Measurements from ENCODE around the gene YY1. TPM values are rescaled to one million over a fixed set of nuclear protein-coding genes. Genes with fewer than 3 reads are reported as not detected.

Gene YY1
- total and polyA plus RNA-seq, 2 of the 8 experiments (the other 6 are each of a cell fraction or from before 2014, with no cell fraction given): 26.4 to 106 TPM

DNA sequence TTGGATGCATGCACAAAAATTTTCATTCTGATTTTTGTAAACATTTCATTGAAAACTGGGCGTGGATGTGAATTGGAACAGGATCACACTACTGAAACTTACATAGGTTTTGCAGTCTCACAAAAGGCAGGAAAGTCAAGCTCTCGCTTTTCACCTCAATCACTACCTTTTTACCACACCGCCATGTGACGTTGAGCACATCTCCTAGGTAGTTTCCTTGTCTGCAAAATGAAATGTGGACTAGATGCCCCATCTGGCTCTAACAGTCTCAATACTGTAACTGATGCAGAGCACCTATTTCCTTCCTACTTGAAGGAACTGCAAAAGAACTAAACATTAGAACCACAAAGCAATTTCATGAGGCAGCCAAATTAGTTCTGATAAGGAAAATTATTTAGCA is 4.4 kb upstream of the YY1 start:
- WGBS, 2 experiments (ENCODE audit: extremely low coverage in 1 of 2, insufficient coverage in 1 of 2, insufficient read length in 1 of 2, insufficient replicate concordance in 2 of 2, low coverage in 1 of 2, low lambda C conversion rate in 2 of 2, missing lambda C conversion rate in 1 of 2): 87% methylated on average over 4 of the region's 4 CpGs; no CpG with 5 or more reads in 1 of the 2 experiments
- Histone ChIP-seq H3K18ac (ENCODE audit: extremely low read depth, low read length) (no peak overlapping the region), H4K91ac (replicated peaks; ENCODE audit: insufficient read length, low read length) (no peak overlapping the region), H3K4ac (replicated peaks; ENCODE audit: insufficient read length, low read depth, low read length) (no peak overlapping the region), H3K9me3 (ENCODE audit: insufficient read depth in 2 of 2, low read depth in 1 of 2, low read length in 1 of 2) (no peaks in the 10 kb centered on the region), H3K23me2 (ENCODE audit: low read depth, low read length) (peaks cover under 1% of the 10 kb centered on the region; the same call in 1 of the 2 replicates), H2BK12ac (ENCODE audit: low read depth, low read length) (no peak overlapping the region), H4K5ac (ENCODE audit: insufficient read length, low read depth, low read length) (no peak overlapping the region), H4K20me1 (replicated peaks in 1 of 2; ENCODE audit: control insufficient read depth in 1 of 2, insufficient read depth in 2 of 2, low read length in 2 of 2) (peaks cover 16 to 18% of the 10 kb centered on the region in 2 experiments), H2BK20ac (ENCODE audit: low read length) (no peak overlapping the region), H4K8ac (ENCODE audit: extremely low read depth, insufficient read depth, low read length) (no peak overlapping the region), H3K79me2 (ENCODE audit: control insufficient read depth in 1 of 2, insufficient read depth in 2 of 2, low read length in 2 of 2) (peaks cover 41 to 91% of the 10 kb centered on the region in 2 experiments), H3K79me1 (ENCODE audit: low read depth, low read length) (peaks cover 8% of the 10 kb centered on the region), H3K36me3 (ENCODE audit: control insufficient read depth in 2 of 4, insufficient read depth in 4 of 4, low read length in 3 of 4) (peaks cover 0 to 8% (median 2%) of the 10 kb centered on the region in 4 experiments; a peak in 4 of 8 replicates), H3K56ac (replicated peaks; ENCODE audit: insufficient read length, low read depth, low read length) (no peak overlapping the region), H3K4me1 (replicated peaks in 1 of 4; ENCODE audit: control insufficient read depth in 3 of 4, insufficient read depth in 4 of 4, low read length in 3 of 4) (peaks cover 0 to 8% (median 4%) of the 10 kb centered on the region in 4 experiments; a peak in 3 of 7 replicates), H3K23ac (ENCODE audit: insufficient read length) (no peak overlapping the region), H2BK15ac (ENCODE audit: low read length) (no peak overlapping the region), H3K4me3 (ENCODE audit: extremely low read depth in 1 of 4, insufficient read depth in 2 of 4, low read depth in 3 of 4, low read length in 4 of 4) (no peak overlapping the region), H2AK5ac (ENCODE audit: low read depth, low read length) (no peak overlapping the region), H3K4me2 (ENCODE audit: insufficient read depth in 1 of 2, low read depth in 2 of 2, low read length in 2 of 2) (no peak overlapping the region), H2BK5ac (ENCODE audit: low read depth, low read length) (no peak overlapping the region), H3K27me3 (replicated peaks in 1 of 4; ENCODE audit: control insufficient read depth in 3 of 4, extremely low read depth in 1 of 4, insufficient read depth in 3 of 4, low read length in 3 of 4) (no peaks in the 10 kb centered on the region), H2AFZ (ENCODE audit: low read length) (no peak overlapping the region), H2BK120ac (replicated peaks; ENCODE audit: low read depth, low read length) (no peak overlapping the region), H3K27ac (ENCODE audit: low read depth, low read length) (no peak overlapping the region), H3K14ac (ENCODE audit: insufficient read length) (no peak overlapping the region), H3K9ac (replicated peaks in 1 of 4; ENCODE audit: extremely low read depth in 1 of 4, low read depth in 3 of 4, low read length in 3 of 4) (no peak overlapping the region)
- no peak for DNase-seq (ENCODE audit: low read depth in 1 of 2, low spot score in 2 of 2)
- FAIRE-seq: no peak
- ChIA-PET CTCF (ENCODE audit: partially characterized antibody) (interaction anchor here (1.1 to 3.5 kb wide), 3 partner anchors 10 to 41 kb away, joined by 3 to 18 read pairs (median 13); no protein-coding TSS in a partner anchor), POLR2A (ENCODE audit: partially characterized antibody) (interaction anchor here (0.6 to 7.4 kb wide), 4 partner anchors 13 to 48 kb away, joined by 4 to 90 read pairs (median 5); no protein-coding TSS in a partner anchor)
- TF ChIP-seq CEBPB (IDR thresholded peaks at IDR 0.05; ENCODE audit: low read depth, low read length) (no peak), SIX5 (IDR thresholded peaks at IDR 0.05; ENCODE audit: low read depth, low read length) (no peak), SP4 (IDR thresholded peaks at IDR 0.05; ENCODE audit: low read length) (no peak), NRF1 (IDR thresholded peaks at IDR 0.05; ENCODE audit: low read depth, low read length) (no peak), CREB1 (IDR thresholded peaks at IDR 0.05) (no peak), SP1 (IDR thresholded peaks at IDR 0.05; ENCODE audit: low read depth, low read length) (no peak), CHD1 (IDR thresholded peaks at IDR 0.05; ENCODE audit: low read depth, low read length) (no peak), KDM1A (IDR thresholded peaks at IDR 0.05; ENCODE audit: borderline replicate concordance, low read length) (no peak), TCF12 (IDR thresholded peaks at IDR 0.05; ENCODE audit: low read depth, low read length) (no peak)
- TF ChIP-seq, protein P1, sequence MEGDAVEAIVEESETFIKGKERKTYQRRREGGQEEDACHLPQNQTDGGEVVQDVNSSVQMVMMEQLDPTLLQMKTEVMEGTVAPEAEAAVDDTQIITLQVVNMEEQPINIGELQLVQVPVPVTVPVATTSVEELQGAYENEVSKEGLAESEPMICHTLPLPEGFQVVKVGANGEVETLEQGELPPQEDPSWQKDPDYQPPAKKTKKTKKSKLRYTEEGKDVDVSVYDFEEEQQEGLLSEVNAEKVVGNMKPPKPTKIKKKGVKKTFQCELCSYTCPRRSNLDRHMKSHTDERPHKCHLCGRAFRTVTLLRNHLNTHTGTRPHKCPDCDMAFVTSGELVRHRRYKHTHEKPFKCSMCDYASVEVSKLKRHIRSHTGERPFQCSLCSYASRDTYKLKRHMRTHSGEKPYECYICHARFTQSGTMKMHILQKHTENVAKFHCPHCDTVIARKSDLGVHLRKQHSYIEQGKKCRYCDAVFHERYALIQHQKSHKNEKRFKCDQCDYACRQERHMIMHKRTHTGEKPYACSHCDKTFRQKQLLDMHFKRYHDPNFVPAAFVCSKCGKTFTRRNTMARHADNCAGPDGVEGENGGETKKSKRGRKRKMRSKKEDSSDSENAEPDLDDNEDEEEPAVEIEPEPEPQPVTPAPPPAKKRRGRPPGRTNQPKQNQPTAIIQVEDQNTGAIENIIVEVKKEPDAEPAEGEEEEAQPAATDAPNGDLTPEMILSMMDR (IDR thresholded peaks at IDR 0.05; ENCODE audit: control extremely low read depth in 1 of 3, insufficient read depth in 1 of 3, low read depth in 1 of 3, low read length in 3 of 3): no peak
